Fibroblast of lung (primary cell): ENCODE measurements around the gene ADRA2A.

Experiments
- CTCF ChIP-seq, 2 donors: IDR thresholded peaks in 1 of 2; conservative IDR thresholded peaks in 1 of 2; 1 replicate in 1 of 2; 2 replicates in 1 of 2; pipeline ENCODE4 v1.5.1; 2011 to 2012; ENCODE audit warnings: low read length in 2 of 2, control low read depth in 1 of 2, inconsistent platforms in 1 of 2, low read depth in 1 of 2, mild to moderate bottlenecking in 1 of 2
- EZH2 ChIP-seq: IDR thresholded peaks from 2 replicates; pipeline ENCODE4 v1.5.1; 2012; ENCODE audit warnings: low read length, control low read depth, mild to moderate bottlenecking; ENCODE audit errors: missing control alignments

DNA sequence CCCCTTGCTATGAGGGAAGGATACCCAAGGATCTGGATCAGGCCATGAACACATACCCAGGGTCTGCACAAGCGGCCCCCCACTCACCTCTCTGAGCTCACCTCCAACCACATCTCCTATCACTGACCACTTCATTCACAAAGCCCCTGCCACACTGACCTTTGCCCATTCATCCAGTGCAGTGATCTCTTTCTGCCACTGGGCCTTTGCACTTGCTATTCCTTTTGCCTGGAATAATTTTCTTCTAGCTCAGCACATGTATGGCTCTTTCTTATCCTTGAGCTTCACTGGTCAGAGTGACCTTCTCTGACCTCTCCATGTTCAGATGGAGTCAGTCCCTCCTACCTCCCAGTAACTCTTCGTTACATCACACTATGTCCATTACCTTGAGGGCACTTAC is 48.3 kb downstream of the ADRA2A start:
- TF ChIP-seq CTCF (conservative IDR thresholded peaks at IDR 0.05 in 1 of 2, IDR thresholded peaks at IDR 0.05 in 1 of 2; ENCODE audit: low read depth in 1 of 2, low read length in 2 of 2), result no peak
- TF ChIP-seq EZH2, result no peak
